GM19043 (cell line): ENCODE results near the gene CCDC9.
A peak's percentile ranks its signal among the peaks of the same experiment; 100 is the strongest.

Experiments
- ATAC-seq: cut with Tn5 transposase; IDR thresholded peaks from one replicate; pipeline ENCODE4 v1.9.1; 2021; ENCODE audit warnings: low read depth; ENCODE audit not compliant: unreplicated experiment

Gene CCDC9

DNA sequence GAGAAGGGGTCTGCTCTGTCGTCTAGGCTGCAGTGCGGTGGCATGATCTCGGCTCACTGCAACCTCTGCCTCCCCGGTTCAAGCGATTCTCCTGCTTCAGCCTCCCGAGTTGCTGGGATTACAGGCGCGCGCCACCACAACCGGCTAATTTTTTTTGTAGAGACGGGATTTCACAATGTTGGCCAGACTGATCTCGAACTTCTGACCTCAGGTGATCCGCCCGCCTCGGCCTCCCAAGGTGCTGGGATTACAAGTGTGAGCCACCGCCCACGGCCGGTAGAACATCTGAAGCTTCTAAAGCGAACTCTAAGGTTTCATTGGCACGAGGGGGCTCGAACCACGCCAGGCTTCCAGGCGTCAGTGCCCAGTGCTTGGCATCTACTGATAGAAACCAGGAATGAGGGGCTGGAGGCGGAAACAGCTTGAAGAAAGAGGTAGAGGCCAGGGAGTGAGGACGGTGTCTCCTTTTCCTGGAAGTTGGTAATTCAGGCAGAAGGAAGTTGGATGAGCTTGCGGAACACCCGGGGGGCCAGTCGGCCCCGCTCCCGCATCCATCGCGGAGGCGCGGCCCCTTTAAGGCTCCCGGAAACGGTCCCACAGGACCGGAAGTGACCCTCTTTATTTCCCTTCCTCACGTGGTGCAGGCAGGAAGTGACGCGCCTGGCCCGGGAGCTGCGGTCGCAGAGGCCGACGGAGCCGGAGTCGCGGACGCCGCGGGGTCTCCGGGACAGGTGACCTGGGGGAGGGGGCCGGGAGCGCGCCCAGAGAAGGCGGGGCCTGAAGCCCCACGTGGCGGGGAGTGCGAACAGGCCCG lies at the start of gene CCDC9:
TSS of gene CCDC9 (plus strand) at position 647 of the 814 bp plus-strand sequence. CDS start 1,876 bp downstream, outside the sequence.
- ATAC-seq = peak; percentile 50

DNA sequence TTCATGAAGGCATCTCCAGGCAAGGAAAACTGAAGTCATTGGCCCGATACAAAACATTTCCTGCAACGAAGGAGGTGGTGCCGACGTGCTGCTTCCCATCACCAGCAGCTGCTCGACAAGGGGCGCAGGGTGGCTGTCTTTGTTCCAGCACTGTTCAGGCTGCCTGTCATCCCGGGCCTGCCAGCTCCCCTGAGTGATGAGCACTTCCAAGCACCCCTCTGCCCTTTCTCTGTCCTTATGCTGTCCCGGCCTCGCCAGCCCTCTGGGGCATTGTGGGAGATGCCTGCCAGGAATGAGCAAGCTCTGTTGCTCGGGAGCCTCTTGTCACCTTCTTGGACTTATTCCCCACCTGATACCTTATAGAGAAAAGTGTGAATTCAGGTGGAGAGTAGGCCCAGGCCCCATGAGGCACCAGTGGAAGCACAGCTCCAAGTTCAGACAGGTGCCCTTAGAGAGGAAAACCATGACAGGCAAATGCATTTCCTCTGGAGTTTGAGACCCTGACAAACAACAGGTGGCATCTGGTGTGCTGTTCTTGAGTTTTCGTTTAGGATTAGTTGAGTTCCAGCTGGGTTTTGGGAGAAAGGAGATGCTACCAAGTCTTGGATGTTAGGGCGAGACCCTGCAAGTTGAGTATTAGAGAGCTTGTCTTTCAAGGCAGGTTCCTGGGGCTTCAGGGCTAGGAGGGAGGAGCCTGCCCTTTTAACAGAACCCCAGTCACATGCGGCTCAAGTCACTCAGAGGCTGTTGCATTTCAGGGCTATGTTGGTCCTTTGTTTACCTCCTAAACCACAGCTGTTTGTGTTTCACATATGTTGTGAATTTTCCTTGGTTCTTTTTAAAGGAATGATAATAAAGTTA lies 46.8 kb upstream of the CCDC9 start:
- no peak for ATAC-seq

DNA sequence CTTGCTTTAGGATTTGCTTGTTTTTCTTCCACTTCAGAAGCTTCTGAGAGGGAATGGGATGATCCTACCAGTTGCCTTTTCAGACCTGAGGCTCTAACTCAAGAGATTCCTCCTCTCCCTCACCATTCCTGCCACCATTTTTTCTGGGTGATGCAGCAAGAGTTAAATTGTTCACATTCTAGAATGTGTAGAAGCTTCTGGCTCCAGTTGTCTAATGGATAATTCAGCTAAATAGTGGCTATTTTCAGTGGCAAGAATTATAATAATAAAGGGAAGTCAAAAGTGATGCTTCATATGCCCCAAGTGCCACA lies 46.2 kb upstream of the CCDC9 start:
- ATAC-seq = no peak

DNA sequence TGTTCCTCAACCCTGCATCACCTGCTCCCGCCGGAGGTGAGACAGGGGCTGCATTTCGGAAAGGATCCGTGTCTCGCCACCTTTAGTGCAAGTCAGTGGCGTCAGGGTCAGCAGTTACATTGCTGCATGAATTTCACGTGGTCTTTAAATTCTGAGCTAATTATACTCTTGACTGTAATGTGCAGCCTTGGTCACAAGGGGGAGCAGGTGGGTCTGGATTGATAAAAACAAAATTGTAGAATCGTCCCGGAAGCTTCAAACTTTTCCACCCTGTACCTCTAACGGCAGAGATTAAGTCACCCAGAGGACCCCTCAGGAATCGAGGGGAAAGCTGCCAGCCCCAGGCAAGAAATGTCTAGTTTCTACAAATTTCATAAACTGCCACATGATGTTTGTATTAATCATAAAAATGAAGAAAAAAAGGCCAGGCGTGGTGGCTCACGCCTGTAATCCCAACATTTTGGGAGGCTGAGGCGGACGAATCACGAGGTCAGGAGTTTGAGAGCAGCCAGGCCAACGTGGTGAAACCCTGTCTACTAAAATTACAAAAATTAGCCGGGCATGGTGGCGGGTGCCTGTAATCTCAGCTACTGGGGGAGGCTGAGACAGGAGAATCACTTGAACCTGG lies 45.5 kb upstream of the CCDC9 start:
- no peak for ATAC-seq

DNA sequence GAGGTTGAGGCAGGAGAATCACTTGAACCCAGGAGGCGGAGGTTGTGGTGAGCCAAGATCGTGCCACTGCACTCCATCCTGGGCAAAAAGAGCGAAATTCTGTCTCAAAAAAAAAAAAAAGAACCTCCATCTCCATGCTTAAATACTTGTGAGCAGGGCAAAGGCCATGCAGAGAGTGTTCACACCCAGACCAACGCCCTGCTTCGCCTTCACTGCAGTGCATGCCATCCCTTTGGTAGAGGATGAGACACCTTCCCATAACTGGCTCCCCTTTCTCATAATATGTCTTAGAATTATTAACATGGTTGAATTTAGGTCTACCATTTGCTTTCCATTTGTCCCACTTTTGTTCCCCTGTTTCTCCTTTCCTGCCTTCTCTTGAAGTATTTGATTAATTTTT lies 40.7 kb upstream of the CCDC9 start:
- ATAC-seq = no peak

DNA sequence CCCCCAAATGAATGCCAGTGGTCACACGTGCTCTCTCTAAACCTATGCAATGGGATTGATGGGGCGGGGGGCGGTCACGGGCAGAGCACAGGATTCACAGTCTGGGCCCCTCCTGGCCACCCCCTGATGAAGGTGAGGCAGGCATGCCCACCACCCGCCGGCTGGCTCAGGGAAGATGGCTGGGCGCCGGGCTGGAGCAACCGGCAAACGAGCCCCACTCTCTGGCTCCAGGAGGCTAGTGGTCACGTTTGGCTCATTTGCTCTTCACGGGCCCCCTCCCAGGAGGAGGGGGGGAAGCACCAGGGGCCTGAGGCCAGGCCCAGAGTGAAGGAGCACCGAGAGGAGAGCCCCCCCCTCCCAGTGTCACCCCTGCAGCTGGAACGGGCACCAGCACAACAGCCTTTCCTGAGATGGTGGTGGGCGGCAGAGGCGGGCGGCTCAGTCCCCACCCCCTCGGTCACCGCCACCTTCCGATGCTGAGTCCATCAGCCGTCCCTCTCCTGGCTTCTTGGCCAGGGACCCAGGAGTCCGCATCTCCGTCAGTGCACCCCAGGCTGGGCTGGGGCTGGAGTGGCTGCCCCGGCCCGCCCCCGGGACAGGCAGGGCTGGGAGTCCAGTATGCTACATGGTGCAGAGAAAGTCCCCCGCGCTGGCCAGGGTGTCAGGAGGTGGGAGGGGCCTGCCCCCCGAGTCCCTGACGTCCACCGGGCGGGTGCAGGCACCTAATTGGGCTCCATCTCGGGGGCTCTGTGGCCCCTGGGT lies 35.1 kb upstream of the CCDC9 start:
- no peak for ATAC-seq

DNA sequence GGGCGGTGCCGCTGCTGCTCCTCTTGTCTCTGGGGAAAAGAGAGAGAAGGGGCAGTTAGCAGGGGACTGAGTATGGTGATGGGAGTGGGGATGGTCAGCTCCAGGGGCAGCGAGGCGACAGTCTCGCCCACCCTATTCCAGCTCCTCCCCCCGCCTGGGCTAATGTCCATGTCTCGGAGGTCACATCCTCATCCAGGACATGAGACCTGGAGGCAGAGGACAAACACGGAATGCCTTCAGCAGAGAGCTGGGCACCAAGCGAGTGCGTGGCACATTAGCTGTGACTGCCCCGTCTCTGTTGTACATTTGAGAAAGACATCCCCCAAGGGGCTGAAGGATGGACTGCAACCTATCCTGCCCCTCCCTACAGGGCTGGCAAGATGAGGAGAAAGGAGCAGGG lies 34.4 kb upstream of the CCDC9 start:
- ATAC-seq = no peak

DNA sequence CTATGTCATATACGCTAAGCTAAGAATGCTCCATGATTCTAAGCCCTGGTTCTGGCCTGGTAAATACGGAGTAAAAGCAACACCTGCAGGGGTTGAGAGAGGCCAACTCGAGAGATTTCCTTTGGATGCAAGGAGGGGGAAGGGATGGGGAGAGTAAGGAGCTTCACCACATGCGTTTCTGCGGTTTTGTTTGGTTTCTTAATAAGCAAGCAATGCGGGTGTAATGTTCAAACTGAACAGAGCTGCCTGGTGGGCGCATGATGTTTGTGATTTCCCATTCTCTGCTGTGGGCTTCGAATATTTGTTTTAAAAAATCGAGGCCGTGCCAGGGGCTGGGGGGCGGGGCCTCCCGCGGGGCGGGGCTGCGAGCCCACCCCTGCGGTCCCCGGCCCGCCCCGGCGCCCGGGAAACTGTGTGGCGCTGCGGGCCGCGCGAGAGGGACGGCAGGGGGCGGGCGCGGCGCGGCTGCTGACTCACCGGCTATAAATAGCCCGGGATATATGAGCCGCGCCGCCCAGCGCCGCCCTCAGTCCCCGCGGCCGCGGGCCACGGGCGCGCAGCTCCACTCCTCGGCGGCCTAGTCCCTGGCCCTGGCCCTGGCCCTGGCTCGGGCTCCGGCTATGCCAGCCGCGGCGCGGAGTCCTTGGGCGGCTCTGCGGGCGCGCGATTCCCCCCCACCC lies 30.4 kb upstream of the CCDC9 start:
- no peak for ATAC-seq

DNA sequence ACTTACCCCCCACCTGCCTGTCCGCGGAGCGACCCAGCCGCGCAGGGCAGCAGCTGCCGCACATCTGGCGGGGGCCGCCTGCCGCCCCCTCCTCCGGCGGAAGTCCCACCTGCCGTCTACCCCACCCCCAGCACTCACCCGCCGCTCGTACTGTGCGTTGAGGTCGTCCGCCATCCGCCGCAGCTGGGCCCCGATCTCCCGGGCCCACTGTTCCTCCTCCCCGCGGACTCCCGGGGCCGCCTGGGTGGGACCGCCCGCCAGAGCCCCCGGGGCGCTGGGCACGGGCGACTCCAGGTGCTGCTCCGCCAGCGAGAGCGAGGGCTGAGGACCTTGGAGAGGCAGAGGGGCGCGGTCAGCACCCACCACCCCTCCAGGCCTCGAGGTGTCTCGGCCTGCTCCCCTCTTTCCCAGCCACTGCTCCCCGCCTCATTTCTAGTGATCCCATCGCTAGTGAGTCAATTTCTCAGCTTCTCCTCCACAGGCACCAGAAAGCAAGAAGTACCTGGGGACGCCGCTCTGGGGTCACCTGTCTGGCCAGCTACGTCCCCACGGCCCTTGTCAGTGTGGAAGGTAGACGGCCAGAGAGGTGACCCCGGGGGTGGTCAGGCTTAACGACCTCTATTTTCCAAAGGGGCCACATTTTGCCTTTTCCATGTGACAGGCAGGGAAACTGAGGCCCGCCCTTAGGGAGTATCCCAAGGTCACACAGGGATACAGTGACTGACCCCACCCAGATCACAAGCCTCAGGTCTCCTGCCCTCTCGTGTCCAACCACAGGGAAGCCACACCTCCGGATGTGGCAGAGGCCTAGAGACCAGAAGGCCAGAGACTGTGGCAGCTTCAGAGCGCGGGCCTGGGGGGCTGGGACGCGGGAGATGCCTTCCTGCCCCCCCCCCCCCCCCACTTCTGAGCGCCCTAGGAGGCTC lies 29.6 kb upstream of the CCDC9 start:
- no peak for ATAC-seq

DNA sequence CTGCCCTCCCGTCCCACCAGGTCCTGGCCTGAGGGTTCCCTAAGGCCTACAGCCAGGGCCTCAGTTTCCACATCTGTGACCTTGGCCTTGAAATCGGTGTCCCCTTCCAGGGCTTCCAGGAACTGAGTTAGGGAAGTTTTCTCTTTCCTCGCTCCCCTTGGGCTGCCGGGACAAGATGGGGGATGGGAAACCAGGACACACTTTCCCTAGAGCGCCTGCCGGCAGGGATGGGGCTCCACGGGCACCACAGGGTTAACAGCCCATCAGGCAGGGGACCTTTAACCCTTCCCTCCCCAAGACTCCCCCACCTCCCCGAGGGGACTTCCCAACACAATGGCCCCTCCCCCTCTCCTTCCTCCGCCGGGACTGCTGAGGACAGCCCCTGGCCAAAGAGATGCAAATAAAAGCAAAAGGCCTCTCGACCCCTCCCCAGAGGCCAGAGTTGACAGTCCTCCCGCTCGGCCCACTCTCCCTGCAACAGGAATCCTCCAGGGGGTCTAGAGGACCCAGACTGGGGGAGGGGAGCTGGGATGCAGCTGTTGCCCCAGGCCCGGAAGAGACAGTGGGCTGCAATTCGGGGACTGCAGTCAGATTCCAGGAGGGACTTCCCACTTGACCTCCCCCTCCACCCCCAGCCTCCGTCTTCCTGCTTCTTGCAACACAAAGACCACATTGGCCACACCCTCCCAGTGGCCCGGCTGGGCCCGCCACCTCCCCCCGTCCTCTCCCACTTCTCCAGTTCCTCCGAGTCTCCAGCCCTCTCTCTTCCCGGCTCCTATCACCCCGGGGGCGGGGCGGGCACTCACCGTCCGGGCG lies 28.8 kb upstream of the CCDC9 start:
- ATAC-seq = no peak

DNA sequence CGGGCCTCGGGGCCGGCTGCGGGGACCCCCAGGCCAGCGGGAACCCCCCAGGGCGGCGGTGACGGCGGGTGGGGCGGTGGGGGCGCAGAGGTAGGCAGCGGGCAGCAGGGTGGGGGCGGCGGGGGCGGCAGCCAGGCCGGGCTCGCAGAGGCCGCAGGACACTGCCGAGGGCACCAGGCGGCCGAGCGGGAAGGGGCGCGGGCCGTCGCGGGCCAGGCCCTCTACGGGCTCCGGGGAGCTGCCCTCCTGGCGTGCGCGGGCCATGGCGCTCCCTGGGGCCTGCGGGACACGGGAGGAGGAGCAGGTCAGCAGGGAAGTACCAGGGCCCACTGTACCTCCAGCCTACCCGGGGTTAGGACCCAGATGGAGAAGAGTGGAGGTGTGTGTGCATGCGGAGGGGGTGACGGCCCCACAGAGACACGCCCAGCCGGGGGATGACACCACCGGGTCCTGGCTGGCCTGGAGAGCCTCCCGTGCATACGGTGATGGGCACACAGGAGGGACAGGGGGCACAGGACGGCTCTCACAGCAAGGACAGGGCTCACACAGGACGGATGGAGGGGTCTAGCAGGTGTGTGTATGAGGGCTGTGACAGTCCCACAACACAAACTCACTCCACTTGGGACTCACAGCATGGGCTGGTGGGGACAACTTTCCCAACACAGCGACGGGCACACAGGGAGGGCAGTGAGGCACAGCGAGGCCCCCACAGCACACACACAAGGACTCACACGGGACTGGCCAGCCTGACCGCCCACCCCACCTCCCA lies 28.0 kb upstream of the CCDC9 start:
- no peak for ATAC-seq

DNA sequence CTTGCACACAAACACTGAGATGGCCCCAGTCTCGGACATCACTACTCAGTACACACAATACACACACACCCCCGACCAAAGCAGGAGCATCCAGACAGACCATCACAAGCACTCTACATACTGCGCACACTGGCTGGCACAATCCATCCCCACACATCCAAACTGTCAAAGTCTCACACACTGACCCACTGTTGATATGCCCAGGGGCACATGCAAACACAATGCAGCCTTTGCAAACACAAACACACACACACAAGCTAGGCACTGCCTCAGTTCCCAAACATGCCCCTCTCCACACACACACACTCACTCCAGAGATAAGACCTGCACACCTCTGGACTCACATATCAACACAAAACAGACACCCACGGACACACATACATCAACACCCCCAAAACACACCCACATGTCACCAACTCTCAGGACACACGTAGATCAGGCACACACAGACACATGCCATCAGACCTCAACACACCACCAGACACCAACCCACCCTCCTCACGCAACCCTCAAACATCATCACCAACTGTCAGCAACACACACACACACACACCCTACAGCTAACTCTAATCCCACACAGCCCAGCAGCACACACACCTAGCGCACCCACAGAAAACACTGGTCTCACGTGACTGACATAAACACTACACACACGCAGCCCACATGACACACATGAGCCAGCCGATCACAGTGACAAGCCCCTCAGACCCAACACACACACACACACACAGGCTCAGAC lies 27.2 kb upstream of the CCDC9 start:
- ATAC-seq = no peak

DNA sequence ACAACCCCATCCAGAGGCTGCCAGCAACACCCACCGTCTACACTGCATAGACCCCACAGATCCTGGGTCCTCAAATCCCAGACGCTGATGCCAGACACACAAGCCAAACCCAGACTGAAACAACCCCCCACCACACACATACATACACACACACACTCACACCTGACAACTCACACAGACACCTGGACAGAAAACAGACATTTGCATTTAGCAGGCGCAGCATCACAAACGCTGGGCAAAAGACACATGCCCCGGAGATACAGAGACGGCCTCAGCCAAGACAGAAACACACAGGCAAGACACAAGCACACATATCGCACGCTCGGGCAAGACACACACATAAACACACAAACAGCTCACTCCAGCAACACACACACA lies 26.7 kb upstream of the CCDC9 start:
- ATAC-seq = no peak

DNA sequence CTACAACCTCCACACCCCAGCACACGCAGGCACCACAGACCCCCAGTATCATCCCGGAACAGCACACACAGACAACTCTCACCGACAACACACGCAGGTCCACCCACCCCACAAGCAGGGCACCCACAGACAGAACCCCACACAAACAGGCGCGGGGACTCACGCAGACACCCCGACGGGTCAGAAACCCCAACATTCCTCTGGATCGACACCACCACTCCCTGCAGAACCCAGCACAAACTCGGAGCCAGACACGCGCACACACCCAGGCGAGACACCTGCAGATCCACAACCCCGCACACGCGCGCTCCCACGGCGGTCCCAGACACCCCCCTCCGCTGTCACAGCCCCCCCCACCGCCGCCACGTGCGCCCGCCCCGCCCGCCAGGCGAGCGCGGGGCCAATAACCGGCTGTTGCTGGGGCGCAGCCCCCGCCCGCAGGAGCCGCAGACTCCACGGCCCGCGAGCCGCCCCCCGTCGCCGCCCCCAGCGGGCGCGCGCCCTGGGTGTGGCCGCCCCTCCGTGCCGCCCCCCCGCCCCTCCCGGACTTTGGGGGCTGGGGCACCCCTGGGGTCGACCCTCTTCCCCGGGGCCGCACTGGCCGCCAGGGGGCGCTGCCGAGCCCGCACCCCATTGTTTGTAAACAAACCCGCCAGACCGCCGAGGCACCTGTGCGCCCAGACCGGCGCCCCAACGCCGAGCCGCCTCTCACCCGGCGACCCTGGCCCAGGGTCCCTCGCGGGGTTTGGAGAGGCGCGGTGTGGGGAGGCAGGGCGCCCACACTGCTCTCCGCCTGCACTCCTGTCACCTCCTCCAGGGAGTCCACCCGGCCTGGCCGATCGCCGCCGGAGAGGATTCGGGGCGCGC lies 26.0 kb upstream of the CCDC9 start:
- no peak for ATAC-seq

DNA sequence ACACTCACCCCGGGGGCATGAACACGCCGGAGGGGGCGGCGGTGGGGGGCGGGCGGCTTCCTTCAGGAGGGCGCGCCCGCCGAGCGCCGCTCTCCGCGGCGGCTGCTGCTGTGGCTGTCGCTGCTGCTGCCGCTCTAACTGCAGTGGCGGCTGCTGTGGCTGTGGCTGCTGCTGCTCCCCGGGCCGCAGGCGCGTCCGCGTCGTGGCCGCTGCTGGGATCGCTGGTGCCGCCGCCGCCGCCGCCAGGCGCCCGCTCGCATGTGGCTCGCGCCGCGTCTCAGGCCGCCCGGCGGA lies 25.5 kb upstream of the CCDC9 start, which contains the start of gene BBC3:
TSS of gene BBC3 (minus strand) at position 279 of the 294 bp plus-strand sequence. CDS start 2,768 bp downstream, outside the sequence.
- no peak for ATAC-seq
